Adipose tissue (tissue), 3 donors: ENCODE data around the gene TBC1D14. TPM values are rescaled to one million over a fixed set of nuclear protein-coding genes. Genes with fewer than 3 reads are reported as not detected.

Experiments used
- H3K27ac ChIP-seq: one replicate; pipeline ENCODE4 v1.5.1; 2013; ENCODE audit warnings: low read depth, low read length
- WGBS, 3 donors: extraction: QIAGEN DNeasy Blood & Tissue Kit; methylation state at CpG; one replicate each; pipeline ENCODE4 v1.1.7; 2013; 5-methylcytosine and 5-hydroxymethylcytosine counted together
- polyA plus RNA-seq, 3 donors: library from polyadenylated mRNA; stranded (reverse); fragments of 200-250 nt; gene quantifications; one replicate each; pipeline ENCODE4 v1.2.3, GENCODE V29; 2013
- donor health status: healthy with polysubstance abuse.
- donor health status: Bipolar disorder and iron deficiency.
- donor health status: healthy.

Gene TBC1D14
- polyA plus RNA-seq, 3 donors, result 12.2 to 22.9 (median 22.9) TPM

DNA sequence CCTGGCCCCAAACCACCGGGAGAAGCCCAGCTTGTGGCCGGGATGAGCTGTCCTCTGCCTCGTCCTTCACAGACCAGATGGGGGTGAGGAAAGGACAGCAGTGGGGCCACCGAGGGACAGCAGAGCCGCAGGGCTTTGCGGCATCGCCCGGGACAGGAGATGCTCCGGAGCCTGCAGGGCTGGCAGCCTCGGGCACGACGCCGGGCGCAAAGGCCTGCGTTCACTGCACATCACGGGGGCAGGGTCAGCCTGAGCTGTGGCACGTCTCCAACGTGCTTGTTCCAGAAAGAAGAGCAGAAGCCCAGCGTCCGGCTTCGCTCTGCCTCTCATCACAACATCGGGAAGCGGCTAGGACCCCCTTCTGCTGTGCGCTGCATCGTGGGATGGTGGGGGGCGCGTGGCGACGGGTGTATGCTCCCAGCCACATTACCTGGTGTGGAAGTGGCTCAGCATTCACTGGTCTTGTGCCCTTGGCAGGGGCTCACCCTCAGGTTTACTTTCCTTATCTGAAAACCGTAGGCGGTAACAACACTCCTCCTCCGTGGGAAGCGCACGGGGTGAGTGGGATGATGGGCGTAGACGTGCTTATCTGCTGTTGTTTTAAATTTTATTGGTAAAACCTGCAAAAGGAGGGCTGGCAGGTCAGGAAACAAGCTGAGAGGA, 141.0 kb downstream of the TBC1D14 start:
- WGBS, 3 donors, result 33 to 85% (median 79%) methylated on average over 36 of the region's 36 CpGs
- H3K27ac ChIP-seq, result no peak overlapping the region

DNA sequence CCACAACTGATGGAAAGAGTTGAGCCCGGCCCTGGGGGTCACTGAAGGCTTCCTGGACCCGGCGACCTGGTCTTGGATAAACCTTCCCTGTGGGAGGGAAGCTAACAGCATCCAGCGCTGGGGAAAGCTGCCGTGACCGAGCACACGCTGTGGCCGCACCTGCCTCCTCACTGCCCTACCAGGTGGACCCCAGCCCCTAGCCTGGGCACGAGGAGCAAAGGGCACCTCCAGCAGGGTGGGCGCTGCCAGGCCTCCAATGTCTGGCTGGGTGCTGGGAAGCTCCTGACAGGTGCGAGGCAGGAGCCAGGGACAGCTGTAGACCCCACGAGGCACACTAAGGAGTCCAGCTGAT, 141.5 kb downstream of the TBC1D14 start:
- no peak overlapping the region for H3K27ac ChIP-seq
- 51 to 87% (median 83%) methylated on average over 12 of the region's 12 CpGs for WGBS, 3 donors

DNA sequence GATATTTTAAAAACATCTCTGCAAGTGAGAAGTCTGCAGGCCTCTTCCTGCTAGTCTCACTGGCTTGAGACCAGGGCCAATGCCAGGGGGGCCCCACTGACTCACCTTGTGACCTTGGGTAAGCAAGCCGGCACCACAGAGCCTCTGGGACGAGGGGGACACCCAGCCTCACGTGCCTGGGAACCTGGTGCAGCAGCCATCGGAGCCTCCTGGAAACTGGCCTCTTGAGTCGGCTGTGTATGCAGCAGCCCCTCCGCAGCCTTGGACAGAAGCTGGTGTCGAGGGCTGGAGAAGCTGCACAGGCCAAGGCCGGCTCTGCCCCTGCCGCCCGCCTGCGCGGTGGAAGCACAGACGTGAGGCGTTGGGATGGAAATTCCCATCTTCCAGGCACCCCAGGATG, 142.3 kb downstream of the TBC1D14 start:
- H3K27ac ChIP-seq, result no peak overlapping the region
- 65 to 92% (median 91%) methylated on average over 14 of the region's 14 CpGs for WGBS, 3 donors

DNA sequence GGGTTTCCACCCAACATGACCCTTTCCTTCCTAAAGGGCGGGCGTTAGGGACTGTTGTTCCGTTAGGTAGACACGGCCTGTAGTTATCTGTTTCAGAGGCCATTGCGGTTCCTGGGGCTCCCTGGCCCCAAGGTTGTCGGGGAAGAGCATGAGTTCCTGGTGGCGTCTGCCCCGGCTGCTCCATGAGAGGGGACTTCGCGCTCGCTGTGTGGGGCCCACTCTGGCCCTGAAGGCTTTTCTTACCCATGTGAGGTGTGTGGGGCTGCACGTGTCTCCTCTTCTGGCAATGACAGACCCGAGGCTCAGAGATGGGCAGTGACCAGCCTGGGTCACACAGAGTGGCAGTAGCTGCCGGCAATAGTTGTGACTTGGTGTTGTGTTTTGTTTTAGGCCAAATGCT, 142.7 kb downstream of the TBC1D14 start:
- 80 to 86% (median 85%) methylated on average over 14 of the region's 14 CpGs for WGBS, 3 donors
- no peak overlapping the region for H3K27ac ChIP-seq

DNA sequence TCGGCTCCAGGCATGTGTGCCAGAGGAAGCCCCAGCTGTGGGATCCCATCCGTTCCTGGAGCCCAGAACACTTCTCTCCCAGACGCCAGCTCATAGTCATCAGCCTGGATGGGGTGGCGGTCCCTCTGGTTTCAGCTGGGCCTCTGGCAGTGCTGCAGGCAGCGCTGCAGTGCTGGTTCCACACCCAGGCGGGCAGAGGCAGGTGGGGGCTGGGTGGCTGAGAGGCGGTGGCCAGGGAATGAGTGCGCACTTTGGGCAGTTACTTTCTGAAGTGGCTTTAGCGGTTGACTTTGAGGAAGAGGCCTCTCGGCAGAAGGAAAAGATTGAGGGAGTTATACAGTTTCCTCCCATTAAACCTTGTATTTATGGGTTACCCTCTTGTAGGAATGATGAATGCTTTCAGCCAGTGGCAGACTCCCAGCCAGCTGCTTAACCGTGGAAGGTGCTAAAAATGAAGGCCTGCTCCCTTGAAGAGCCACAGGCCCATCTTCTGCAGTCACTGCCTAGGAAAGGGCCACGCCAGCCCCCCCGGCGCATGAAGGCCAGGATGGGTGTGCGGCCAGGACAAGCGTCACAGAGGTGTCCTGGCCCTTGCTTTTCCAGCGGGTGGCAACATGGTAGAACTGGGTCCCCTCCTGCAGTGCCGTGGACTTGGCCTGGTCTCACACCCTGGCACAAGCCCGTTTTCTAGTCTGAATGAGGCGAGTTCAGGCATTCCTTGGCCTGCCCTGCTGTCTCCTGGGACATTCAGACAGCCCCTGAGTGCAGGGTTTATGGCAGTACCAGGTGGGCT, 143.5 kb downstream of the TBC1D14 start:
- 56 to 73% (median 59%) methylated on average over 20 of the region's 20 CpGs for WGBS, 3 donors
- no peak overlapping the region for H3K27ac ChIP-seq

DNA sequence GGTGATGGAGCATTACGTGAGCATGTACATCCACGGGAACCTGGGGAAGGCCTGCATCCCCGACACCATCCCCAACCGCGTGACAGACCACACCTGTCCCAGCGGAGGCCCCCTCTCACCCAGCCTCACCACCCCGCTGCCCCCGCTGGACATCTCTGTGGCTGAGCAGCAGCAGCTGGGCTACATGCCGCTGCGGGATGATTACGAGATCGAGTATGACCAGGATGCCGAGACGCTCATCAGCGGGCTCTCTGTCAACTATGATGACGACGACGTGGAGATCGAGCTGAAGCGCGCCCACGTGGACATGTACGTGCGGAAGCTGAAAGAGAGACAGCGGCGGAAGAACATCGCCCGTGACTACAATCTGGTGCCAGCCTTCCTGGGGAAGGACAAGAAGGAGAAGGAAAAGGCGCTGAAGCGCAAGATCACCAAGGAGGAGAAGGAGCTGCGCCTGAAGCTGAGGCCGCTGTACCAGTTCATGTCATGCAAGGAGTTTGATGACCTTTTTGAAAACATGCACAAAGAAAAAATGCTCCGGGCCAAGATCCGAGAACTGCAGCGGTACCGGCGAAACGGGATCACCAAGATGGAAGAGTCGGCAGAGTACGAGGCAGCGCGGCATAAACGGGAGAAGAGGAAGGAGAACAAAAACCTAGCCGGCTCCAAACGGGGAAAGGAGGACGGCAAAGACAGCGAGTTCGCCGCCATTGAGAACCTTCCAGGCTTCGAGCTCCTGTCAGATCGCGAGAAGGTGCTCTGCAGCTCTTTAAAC, 144.7 kb downstream of the TBC1D14 start:
- no peak overlapping the region for H3K27ac ChIP-seq
- WGBS, 3 donors, result 94 to 96% (median 96%) methylated on average over 52 of the region's 52 CpGs

DNA sequence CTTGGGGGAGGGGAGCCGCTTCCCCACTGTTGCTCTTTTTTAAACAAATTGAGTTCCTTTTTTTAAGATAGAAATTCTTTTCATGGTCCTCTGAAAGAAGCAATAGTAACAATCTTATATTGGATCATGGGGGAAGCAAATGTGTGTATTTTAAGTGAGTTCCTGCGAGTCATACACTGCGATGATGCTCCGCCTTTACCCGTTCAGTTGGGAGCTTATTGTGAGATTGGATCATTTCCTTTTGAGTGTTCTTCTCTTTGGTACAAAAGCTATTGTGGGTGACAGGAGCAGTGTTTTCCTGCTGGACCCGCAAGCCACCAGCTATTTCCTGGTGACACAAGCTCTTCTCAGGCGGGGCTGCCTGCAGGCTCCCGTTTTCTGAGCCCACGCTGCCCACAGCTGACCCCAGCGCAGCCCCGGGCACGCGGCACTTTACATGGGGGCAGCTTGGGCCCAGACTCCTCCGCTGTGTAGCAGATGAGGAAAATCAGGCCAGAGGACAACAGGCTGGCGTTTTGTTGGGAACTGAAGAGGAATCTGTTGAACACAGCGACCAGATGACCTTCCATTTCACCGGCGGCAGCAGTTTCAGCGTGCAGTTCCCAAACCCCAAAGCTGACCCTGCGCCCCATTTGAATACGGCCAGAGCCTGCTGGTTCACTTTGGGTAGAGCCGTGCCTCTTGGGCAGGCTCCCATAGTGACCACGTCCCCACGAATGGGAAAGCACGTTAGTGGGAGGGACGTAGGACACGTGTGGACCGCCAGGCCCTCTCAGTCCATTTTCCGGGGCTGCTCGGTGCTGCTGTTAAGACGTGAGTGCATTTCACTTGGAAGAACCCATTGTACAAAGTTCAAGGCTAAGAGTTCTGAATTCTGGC, 145.7 kb downstream of the TBC1D14 start:
- WGBS, 3 donors, result 79 to 89% (median 81%) methylated on average over 31 of the region's 31 CpGs
- no peak overlapping the region for H3K27ac ChIP-seq

DNA sequence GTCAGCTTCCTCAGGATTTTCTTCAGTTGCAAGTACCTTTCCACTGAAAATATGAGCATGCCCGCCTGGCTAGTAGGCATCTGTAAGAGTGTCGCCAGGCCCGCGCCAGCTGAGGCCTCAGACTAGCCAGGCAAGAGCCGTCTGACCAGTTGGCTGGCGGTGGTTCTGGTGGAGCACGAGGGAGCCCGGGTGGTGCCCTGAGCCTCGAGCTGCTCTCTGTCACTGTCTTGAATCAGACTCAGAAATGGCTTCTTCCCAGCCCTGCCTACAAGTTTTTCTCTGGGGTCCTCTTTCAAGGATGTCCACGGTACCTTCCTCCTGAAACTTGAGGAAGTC, 146.3 kb downstream of the TBC1D14 start:
- no peak overlapping the region for H3K27ac ChIP-seq

DNA sequence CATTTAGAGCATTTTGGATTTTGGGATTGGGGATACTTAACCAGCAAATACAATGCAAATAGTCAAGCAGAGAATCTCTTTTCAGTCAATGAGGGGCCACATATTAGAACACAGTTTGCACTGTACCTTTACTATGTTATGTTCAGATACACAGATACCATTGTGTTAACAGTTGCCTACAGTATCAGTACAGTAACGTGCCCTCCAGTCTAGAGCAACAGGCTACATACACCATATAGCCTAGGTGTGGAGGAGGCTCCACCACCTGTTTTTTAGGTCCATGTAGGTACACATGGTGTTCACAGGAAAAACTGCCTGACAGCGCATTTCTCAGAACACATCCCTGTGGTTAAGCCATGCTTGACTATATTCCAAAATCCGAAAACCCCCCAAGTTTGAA, 149.2 kb downstream of the TBC1D14 start:
- WGBS, 3 donors, result 88 to 91% (median 89%) methylated on average over 3 of the region's 3 CpGs
- H3K27ac ChIP-seq, result no peak overlapping the region

More for the DNA sequence above, 146.3 kb downstream of the TBC1D14 start:
- 75 to 92% (median 91%) methylated on average over 10 of the region's 10 CpGs for WGBS, 3 donors

DNA sequence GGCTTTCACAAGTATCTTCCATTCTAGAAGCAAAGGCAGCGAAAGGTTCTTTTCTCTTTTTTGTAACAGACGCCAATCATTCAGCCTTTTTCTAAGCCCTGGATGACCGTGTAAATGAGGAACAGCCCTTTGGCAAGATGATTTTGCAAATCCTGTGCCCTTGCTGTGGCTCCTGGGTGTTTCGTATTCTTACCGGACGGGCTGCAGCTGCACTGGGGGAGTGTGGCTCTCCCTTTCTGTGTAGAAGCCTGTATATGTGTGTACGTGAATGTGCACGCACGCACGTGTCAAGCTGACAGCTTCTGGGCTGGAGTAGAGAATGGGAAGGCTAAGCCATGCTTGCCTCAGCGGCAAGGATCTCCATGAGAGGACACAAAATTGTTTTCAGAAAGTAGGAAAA, 150.0 kb downstream of the TBC1D14 start:
- WGBS, 3 donors, result 54 to 88% (median 76%) methylated on average over 11 of the region's 11 CpGs
- H3K27ac ChIP-seq, result no peak overlapping the region

DNA sequence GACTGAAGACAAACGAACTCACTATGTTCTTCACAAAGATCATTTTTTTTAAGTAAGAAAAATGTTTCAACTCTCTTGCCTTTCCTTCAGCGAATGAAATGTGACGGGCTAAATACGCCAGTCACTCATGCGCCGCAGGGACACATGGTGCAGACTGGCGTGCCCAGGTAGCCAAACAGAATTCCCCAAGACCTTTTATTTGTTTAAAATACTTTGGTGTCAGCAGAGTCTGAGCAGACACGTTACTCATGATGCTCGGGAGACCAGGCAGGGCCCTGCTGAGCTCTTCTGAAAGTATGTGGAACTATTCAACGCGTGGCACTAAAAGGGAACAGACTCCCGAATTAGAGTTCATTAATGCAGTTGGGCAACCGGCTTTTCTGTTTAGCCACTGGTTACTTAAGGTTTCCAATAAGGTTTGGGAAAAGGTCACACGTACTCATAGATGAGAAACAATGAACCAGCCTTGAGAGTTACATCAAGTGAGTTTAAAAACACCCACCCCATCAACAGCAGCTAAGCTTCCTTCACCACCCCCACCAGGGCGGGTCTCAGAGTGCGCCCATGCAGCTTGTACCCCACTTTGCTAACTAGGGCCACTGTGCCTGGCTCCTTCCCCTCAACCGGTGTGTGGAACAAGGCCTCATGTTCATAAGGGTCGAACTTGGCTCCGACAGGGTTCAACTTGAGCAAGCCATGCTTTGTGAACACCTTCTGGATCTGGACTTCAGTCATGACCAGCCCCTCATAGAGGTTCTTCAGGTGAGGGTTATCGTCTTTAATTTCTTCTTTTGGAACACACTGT, 150.9 kb downstream of the TBC1D14 start:
- WGBS, 3 donors, result 74 to 89% (median 76%) methylated on average over 20 of the region's 20 CpGs
- H3K27ac ChIP-seq, result no peak overlapping the region

DNA sequence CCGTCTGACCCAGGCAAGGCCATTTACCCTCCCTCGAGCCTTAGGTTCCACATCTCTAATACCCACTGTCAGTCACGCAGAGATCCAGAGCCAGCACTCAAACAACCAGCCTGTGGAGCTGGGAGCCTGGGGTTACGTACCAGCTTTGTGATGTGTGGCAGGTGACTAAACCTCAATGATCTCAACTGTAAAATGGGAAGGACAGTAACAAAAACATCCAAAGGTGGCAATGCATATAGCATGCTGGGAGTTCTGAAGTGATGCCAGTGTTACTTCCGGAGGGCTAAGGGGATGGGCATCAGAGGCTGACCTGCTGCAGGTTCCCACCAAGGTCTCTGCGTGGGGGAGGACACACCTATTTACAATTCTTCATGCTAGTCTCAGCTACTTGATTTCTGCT, 152.2 kb downstream of the TBC1D14 start:
- H3K27ac ChIP-seq, result no peak overlapping the region
- WGBS, 3 donors, result 82 to 95% (median 94%) methylated on average over 6 of the region's 6 CpGs

DNA sequence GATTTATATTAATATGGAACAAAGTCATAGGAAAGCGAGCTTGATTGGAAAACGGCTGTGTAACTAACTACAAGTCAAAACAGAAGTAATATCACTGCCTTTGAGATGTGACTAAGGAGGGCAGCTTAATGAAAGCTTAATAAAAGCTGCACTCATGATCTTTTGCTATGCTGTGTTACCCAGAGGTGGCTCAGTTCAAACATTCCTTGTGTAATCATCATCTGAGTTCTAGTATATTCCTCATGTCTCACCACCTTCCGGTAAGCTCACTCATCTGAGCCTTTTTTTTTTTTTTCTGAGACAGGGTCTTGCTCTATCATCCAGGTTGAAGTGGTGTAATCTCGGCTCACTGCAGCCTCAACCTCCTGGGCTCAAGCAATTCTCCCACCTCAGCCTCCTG, 153.2 kb downstream of the TBC1D14 start:
- 87 to 97% (median 96%) methylated on average over 4 of the region's 4 CpGs for WGBS, 3 donors

DNA sequence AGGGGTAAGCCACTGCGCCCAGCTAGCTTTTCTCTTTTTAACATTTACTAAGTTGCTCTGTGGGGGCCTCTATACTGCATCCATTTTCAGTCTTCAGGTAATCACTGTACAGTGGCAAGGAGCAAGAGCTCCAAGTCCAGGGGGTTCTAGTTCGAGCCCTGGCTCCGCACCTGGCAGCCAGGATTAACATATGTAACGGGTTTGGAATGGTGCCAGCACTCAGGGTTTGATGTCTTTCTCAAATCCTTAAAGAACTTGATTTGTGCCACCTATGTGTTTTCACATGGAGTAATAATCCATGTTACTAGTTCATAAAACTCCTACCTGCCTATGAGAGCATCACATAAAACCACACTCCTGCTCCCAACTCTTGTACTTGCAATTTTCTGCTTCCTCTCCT, 153.7 kb downstream of the TBC1D14 start:
- WGBS, 3 donors, result 68 to 86% (median 82%) methylated on average over 4 of the region's 4 CpGs
- no peak overlapping the region for H3K27ac ChIP-seq

More for the DNA sequence above, 153.2 kb downstream of the TBC1D14 start:
- H3K27ac ChIP-seq, result no peak overlapping the region

DNA sequence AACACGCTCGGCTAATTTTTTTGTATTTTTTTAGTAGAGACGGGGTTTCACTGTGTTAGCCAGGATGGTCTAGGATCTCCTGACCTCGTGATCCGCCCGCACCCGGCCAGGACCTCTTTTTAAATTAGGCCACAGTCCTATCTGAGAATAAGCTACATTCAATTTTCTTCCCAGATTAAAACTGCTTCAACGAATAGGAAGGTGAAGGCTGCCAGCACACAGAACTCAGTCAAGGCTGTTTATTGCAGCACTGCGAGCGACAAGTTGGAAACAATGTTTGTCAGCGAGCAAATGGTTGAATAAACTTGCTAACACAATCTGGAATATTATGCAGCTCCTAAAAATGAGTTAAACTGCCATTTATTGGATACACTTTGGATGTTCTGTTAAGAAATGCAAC, 156.4 kb downstream of the TBC1D14 start:
- no peak overlapping the region for H3K27ac ChIP-seq
- 90 to 96% (median 95%) methylated on average over 11 of the region's 11 CpGs for WGBS, 3 donors

DNA sequence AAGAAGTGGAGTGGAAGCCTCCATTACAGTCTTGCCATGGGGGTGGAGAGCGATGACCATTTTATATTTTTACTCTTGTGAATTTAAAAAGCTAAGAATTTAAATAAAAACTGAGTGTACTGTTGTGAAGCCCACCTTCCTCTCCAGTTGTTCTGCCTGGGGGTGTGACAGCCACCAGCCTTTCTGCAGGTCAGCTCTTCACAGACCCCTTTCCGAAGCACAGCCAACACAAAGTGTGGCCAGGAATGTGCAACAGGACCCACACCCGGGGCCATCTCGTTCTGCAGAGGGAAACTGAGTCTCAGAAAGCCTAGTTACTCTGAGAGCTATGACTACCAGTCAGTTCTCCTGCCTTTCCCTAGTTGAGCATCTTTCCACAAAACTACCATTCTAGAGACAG, 156.9 kb downstream of the TBC1D14 start:
- 89 to 94% (median 91%) methylated on average over 4 of the region's 4 CpGs for WGBS, 3 donors

DNA sequence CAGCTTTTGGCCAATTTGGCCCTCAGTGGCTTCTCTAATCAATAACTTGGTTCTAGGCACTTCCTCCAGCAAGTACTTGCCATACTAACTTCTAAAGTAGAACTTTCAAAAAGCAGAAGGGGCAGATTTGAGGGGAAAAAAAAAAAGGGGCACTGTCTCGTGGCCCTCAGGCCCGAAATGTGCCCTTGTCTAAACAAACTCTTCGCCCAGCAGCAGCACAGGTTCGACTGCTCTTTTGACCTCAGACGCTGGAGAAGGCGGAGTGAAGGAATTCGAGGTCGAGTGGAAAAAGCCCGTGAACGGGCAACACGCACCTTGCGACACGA, 157.5 kb downstream of the TBC1D14 start:
- WGBS, 3 donors, result 2 to 5% (median 3%) methylated on average over 13 of the region's 13 CpGs
- no peak overlapping the region for H3K27ac ChIP-seq

More for the DNA sequence above, 156.9 kb downstream of the TBC1D14 start:
- no peak overlapping the region for H3K27ac ChIP-seq
